K562 (cell line): Measurements from ENCODE around the gene AP2S1. TPM values are rescaled to one million over a fixed set of nuclear protein-coding genes. Genes with fewer than 3 reads are reported as not detected.

Source experiments
- ETV1 ChIP-seq: fragments of 450-650 bp; conservative IDR thresholded peaks from 2 replicates; pipeline ENCODE4 v1.6.1; 2016; ENCODE audit warnings: missing genetic modification characterization, control low read depth, low read depth, missing compliant biosample characterization
- FOSL1 ChIP-seq: fragments of 200-800 bp; sonication (Bioruptor generic); conservative IDR thresholded peaks from 2 replicates; pipeline ENCODE4 v1.6.1; 2016; ENCODE audit warnings: missing genetic modification characterization, missing compliant biosample characterization
- JUND ChIP-seq, 2 experiments: IDR thresholded peaks; 2 replicates in 1 of 2; 3 replicates in 1 of 2; pipeline ENCODE4 v1.6.1; 2011; ENCODE audit warnings: borderline replicate concordance in 2 of 2, low read depth in 2 of 2, low read length in 2 of 2, improper control_type of control experiment in 1 of 2, missing biosample characterization in 1 of 2, missing genetic modification characterization in 1 of 2, missing genetic modification reagents in 1 of 2
- KHSRP ChIP-seq: fragments of 450-650 bp; IDR thresholded peaks from 2 replicates; pipeline ENCODE4 v1.6.1; 2017
- MCM2 ChIP-seq: fragments of 450-650 bp; IDR thresholded peaks from 2 replicates; pipeline ENCODE4 v1.6.1; 2017; ENCODE audit warnings: low read depth, mild to moderate bottlenecking
- MEF2A ChIP-seq: IDR thresholded peaks from 2 replicates; pipeline ENCODE4 v1.6.1; 2011; ENCODE audit warnings: low read depth, mild to moderate bottlenecking, low read length, moderate library complexity; ENCODE audit not compliant: control insufficient read depth
- MYBL2 ChIP-seq, 2 experiments: fragments of 450-650 bp in 1 of 2; sonication (generic) in 1 of 2; formaldehyde crosslinking in 1 of 2; IDR thresholded peaks; 2 replicates each; pipeline versions ENCODE4 v1.6.1 to v1.8.1; 2017 to 2022; ENCODE audit warnings: borderline replicate concordance in 1 of 2, inconsistent platforms in 1 of 2, low read depth in 1 of 2, mild to moderate bottlenecking in 1 of 2, missing genetic modification reagents in 1 of 2, moderate library complexity in 1 of 2
- NFE2 ChIP-seq: IDR thresholded peaks from 2 replicates; pipeline ENCODE4 v1.6.1; 2014; ENCODE audit warnings: antibody characterized with exemption, low read depth
- NFIX ChIP-seq: fragments of 250-450 bp; sonication (Bioruptor Pico); IDR thresholded peaks from 2 replicates; pipeline ENCODE4 v1.4.0; 2020; ENCODE audit warnings: low read depth, mild to moderate bottlenecking, moderate library complexity
- NR1H2 ChIP-seq: sonication (generic); formaldehyde crosslinking; IDR thresholded peaks from 2 replicates; pipeline ENCODE4 v1.4.0; 2020; ENCODE audit warnings: mild to moderate bottlenecking, missing genetic modification reagents
- RB1 ChIP-seq: fragments of 450-650 bp; IDR thresholded peaks from 2 replicates; pipeline ENCODE4 v1.6.1; 2017; ENCODE audit warnings: low read depth, mild to moderate bottlenecking
- RBM34 ChIP-seq: fragments of 200-400 bp; formaldehyde crosslinking; IDR thresholded peaks from 2 replicates; pipeline ENCODE4 v1.6.1; 2018; ENCODE audit warnings: low read length, borderline replicate concordance; ENCODE audit not compliant: insufficient read depth
- RFX1 ChIP-seq: fragments of 450-650 bp; IDR thresholded peaks from 2 replicates; pipeline ENCODE4 v1.6.1; 2016; ENCODE audit warnings: mild to moderate bottlenecking, moderate library complexity
- SIN3A ChIP-seq, 2 experiments: fragments of 150-350 bp in 1 of 2; IDR thresholded peaks; 2 replicates each; pipeline ENCODE4 v1.6.1; 2011 to 2016; ENCODE audit warnings: borderline replicate concordance in 2 of 2, low read depth in 2 of 2, low read length in 2 of 2, mild to moderate bottlenecking in 2 of 2, moderate library complexity in 2 of 2; ENCODE audit not compliant: control insufficient read depth in 1 of 2
- SNRNP70 ChIP-seq: fragments of 200-400 bp; formaldehyde crosslinking; optimal IDR thresholded peaks from 2 replicates; pipeline ENCODE3; 2017; ENCODE audit warnings: low read depth, low read length
- SRSF9 ChIP-seq: fragments of 200-400 bp; formaldehyde crosslinking; IDR thresholded peaks from 2 replicates; pipeline ENCODE4 v1.6.1; 2017; ENCODE audit warnings: low read depth, low read length, borderline replicate concordance
- TCF3 ChIP-seq: sonication (generic); formaldehyde crosslinking; IDR thresholded peaks from 2 replicates; pipeline ENCODE4 v1.4.0; 2020; ENCODE audit warnings: mild to moderate bottlenecking, missing genetic modification reagents
- TSHZ1 ChIP-seq: fragments of 250-450 bp; sonication (Bioruptor Pico); IDR thresholded peaks from 2 replicates; pipeline ENCODE4 v1.4.0; 2020; ENCODE audit warnings: mild to moderate bottlenecking, moderate library complexity
- XRCC3 ChIP-seq: fragments of 450-650 bp; IDR thresholded peaks from 2 replicates; pipeline ENCODE4 v1.6.1; 2017; ENCODE audit warnings: mild to moderate bottlenecking, moderate library complexity
- ZFP1 ChIP-seq: fragments of 450-650 bp; formaldehyde crosslinking; IDR thresholded peaks from 2 replicates; pipeline ENCODE4 v1.4.0; 2020; ENCODE audit warnings: mild to moderate bottlenecking, mixed read lengths
- ZNF354B ChIP-seq: fragments of 250-450 bp; sonication (Bioruptor Pico); IDR thresholded peaks from 2 replicates; pipeline ENCODE4 v1.4.0; 2020
- ZNF445 ChIP-seq: fragments of 250-450 bp; sonication (Bioruptor Pico); IDR thresholded peaks from 2 replicates; pipeline ENCODE4 v1.4.0; 2020; ENCODE audit warnings: low read depth, mild to moderate bottlenecking, moderate library complexity
- polyA plus RNA-seq, 8 experiments: library from polyadenylated mRNA; depleted of rRNA in 4 of 8; stranded (reverse) in 5 of 8; unstranded in 3 of 8; fragments of >200 nt; fragmentation: Nextera tagmentation in 2 of 8; fragmentation: Illumina TruSeq in 1 of 8; extraction: Ambion mirVana in 2 of 8; extraction: Trizol in 1 of 8; gene quantifications; 2 replicates each; pipeline versions ENCODE4 v1.2.1 to v1.2.3, GENCODE V29; 2011 to 2014; ENCODE audit warnings: inconsistent platforms in 1 of 8, missing spikeins in 1 of 8
- total RNA-seq, 7 experiments: library from RNA; depleted of rRNA in 6 of 7; stranded (reverse); fragments of >200 nt in 6 of 7; fragmentation: Illumina TruSeq in 2 of 7; extraction: Trizol in 2 of 7; gene quantifications; 2 replicates each; pipeline versions ENCODE4 v1.2.1 to v1.2.3, GENCODE V29; 2011 to 2021; ENCODE audit warnings: low replicate concordance in 1 of 7

AP2S1 gene
- total and polyA plus RNA-seq, 9 of the 15 experiments (the other 6 are each of a cell fraction or from before 2014, with no cell fraction given) = 32.4 to 294 (median 136) TPM

GRCh38 chr19:46850228-46851203 lies at the start of gene AP2S1 (continued):
- TF ChIP-seq NR1H2 = 0 out of 2 replicates have a peak, but pooled peaks have one; percentile 5
- no peak for TF ChIP-seq MCM2
- TF ChIP-seq RB1 = no peak
- TF ChIP-seq KHSRP = no peak
- TF ChIP-seq TCF3 (CRISPR knock-in tag) = no peak; the same call in 1 of the 2 replicates
- no peak for TF ChIP-seq XRCC3
- peak; percentile 60 for TF ChIP-seq SNRNP70
- peak; percentile 62 for TF ChIP-seq FOSL1 (tag)
- TF ChIP-seq SRSF9 = no peak
- TF ChIP-seq MEF2A = no peak
- no peak for TF ChIP-seq ZNF445
- peak; percentile 79 to 87; a peak in 3 of 4 replicates for TF ChIP-seq SIN3A (IDR thresholded peaks at IDR 0.05; ENCODE audit: borderline replicate concordance in 2 of 2, control insufficient read depth in 1 of 2, low read depth in 2 of 2, low read length in 2 of 2)
- TF ChIP-seq JUND (IDR thresholded peaks at IDR 0.05; ENCODE audit: borderline replicate concordance, low read depth, low read length) = peak; percentile 74
- peak; percentile 53; the same call in 2 of the 3 replicates for TF ChIP-seq JUND (tag; IDR thresholded peaks at IDR 0.05; ENCODE audit: borderline replicate concordance, low read depth, low read length)
- no peak for TF ChIP-seq ZNF354B (CRISPR knock-in tag)
- peak; percentile 29; the same call in 1 of the 2 replicates for TF ChIP-seq NFE2
- TF ChIP-seq TSHZ1 (CRISPR knock-in tag) = no peak
- TF ChIP-seq ETV1 = peak; percentile 68
- TF ChIP-seq NFIX (CRISPR knock-in tag) = no peak
- no peak for TF ChIP-seq MYBL2 (IDR thresholded peaks at IDR 0.05; ENCODE audit: low read depth)
- no peak for TF ChIP-seq MYBL2 (CRISPR knock-in tag; IDR thresholded peaks at IDR 0.05; ENCODE audit: borderline replicate concordance)
- TF ChIP-seq RFX1 = peak; percentile 96
- TF ChIP-seq ZFP1 = no peak
- TF ChIP-seq RBM34 = no peak
